GM12878 (cell line): ENCODE results near the gene PRR7. TPM values are rescaled to one million over a fixed set of nuclear protein-coding genes. Genes with fewer than 3 reads are reported as not detected.

Experiments used
- ATAC-seq: fragments of 200-7000 bp; cut with Tn5 transposase; 3 replicates; pipeline ENCODE4 v1.9.1; 2020; ENCODE audit warnings: mild to moderate bottlenecking, moderate library complexity
- BruUV-seq: library from RNA; stranded (reverse); fragments of 400-500 nt; replicated peaks from 2 replicates; lab custom pipeline; 2021; lab: Mats Ljungman, UMichigan
- CTCF ChIA-PET: fragments of 300-600 bp; sonication (Branson Sonifier 250); formaldehyde crosslinking; extraction: SDS; loops from one replicate; lab custom pipeline; 2021; ENCODE audit warnings: inconsistent platforms; lab: Yijun Ruan, JAX
- POLR2A ChIA-PET: fragments of 350-600 bp; formaldehyde crosslinking; extraction: SDS; loops from one replicate; lab custom pipeline; 2021; ENCODE audit warnings: inconsistent platforms; lab: Charles Lee
- RAD21 ChIA-PET: fragments of 300-600 bp; sonication (Branson Sonifier 250); formaldehyde crosslinking; loops from one replicate; lab custom pipeline; 2023; ENCODE audit warnings: antibody characterized with exemption; ENCODE audit not compliant: unreplicated experiment; lab: Charles Lee
- SMC1A ChIA-PET: fragments of 300-600 bp; sonication (Branson Sonifier 250); formaldehyde crosslinking; loops from one replicate; lab custom pipeline; 2023; ENCODE audit not compliant: unreplicated experiment, uncharacterized antibody; lab: Charles Lee
- DNase-seq: peaks from one replicate; pipeline ENCODE4 v3.0.0-alpha.2; 2011; ENCODE audit warnings: low read depth, low spot score
- FAIRE-seq: peaks from 3 replicates; lab custom pipeline; 2011; peaks lifted over from hg19 to GRCh38; lab: Jason Lieb, UNC
- H2AFZ ChIP-seq: 2 replicates; pipeline ENCODE4 v1.6.0; 2011; ENCODE audit warnings: low read depth, low read length, control low read depth; ENCODE audit not compliant: control insufficient read depth
- H3K27ac ChIP-seq: 2 replicates; pipeline ENCODE4 v1.5.1; 2011; ENCODE audit warnings: control low read depth; ENCODE audit not compliant: control insufficient read depth, insufficient read depth
- H3K27me3 ChIP-seq, 2 experiments: replicated peaks in 1 of 2; 2 replicates each; pipeline versions ENCODE4 v1.6.0 to v1.6.1; 2011; ENCODE audit warnings: low read length in 1 of 2; ENCODE audit not compliant: control insufficient read depth in 2 of 2, insufficient read depth in 2 of 2
- H3K36me3 ChIP-seq, 2 experiments: 2 replicates each; pipeline ENCODE4 v1.5.1; 2011; ENCODE audit warnings: low read length in 1 of 2; ENCODE audit not compliant: control insufficient read depth in 2 of 2, insufficient read depth in 2 of 2
- H3K4me1 ChIP-seq: 2 replicates; pipeline ENCODE4 v1.6.1; 2011; ENCODE audit warnings: mild to moderate bottlenecking, low read length, moderate library complexity, mixed read lengths; ENCODE audit not compliant: control insufficient read depth, insufficient read depth
- H3K4me2 ChIP-seq: 2 replicates; pipeline ENCODE4 v1.6.0; 2011; ENCODE audit warnings: control low read depth; ENCODE audit not compliant: control insufficient read depth, insufficient read depth
- H3K4me3 ChIP-seq: fragments of 200-600 bp; sonication (generic); 2 replicates; pipeline ENCODE4 v1.5.1; 2016
- H3K79me2 ChIP-seq: 2 replicates; pipeline ENCODE4 v1.6.0; 2011; ENCODE audit warnings: low read length; ENCODE audit not compliant: control insufficient read depth, insufficient read depth
- H3K9ac ChIP-seq: 2 replicates; pipeline ENCODE4 v1.8.0; 2011; ENCODE audit warnings: low read length, control low read depth, mixed read lengths; ENCODE audit not compliant: control insufficient read depth, insufficient read depth
- H3K9me3 ChIP-seq: replicated peaks from 3 replicates; pipeline ENCODE4 v1.5.1; 2011; ENCODE audit warnings: mild to moderate bottlenecking, low read length; ENCODE audit not compliant: control insufficient read depth, insufficient read depth
- H4K20me1 ChIP-seq: 2 replicates; pipeline ENCODE4 v1.6.0; 2011; ENCODE audit not compliant: control insufficient read depth, insufficient read depth
- ATF2 ChIP-seq: IDR thresholded peaks from 2 replicates; pipeline ENCODE4 v1.6.1; 2012; ENCODE audit warnings: low read length, inconsistent platforms
- CREB1 ChIP-seq: IDR thresholded peaks from 2 replicates; pipeline ENCODE4 v1.6.1; 2012; ENCODE audit warnings: low read depth, mild to moderate bottlenecking, inconsistent platforms
- E4F1 ChIP-seq: fragments of 450-650 bp; IDR thresholded peaks from 2 replicates; pipeline ENCODE4 v1.6.1; 2018; ENCODE audit warnings: borderline replicate concordance, mild to moderate bottlenecking; ENCODE audit not compliant: partially characterized antibody
- NKRF ChIP-seq: fragments of 450-650 bp; conservative IDR thresholded peaks from 2 replicates; pipeline ENCODE4 v1.6.1; 2017; ENCODE audit warnings: mild to moderate bottlenecking, moderate library complexity
- WGBS: methylation state at CpG from one replicate; pipeline ENCODE4 v1.1.6; 2016; ENCODE audit warnings: low lambda C conversion rate; ENCODE audit not compliant: insufficient replicate concordance, insufficient coverage; ENCODE audit errors: missing lambda C conversion rate; 5-methylcytosine and 5-hydroxymethylcytosine counted together
- in situ Hi-C: fragments of 300-500 bp; cut with MboI; formaldehyde crosslinking; loops from 9 replicates; pipeline ENCODE4 v1.14.3; 2018; ENCODE audit warnings: mixed read lengths
- intact Hi-C: fragments of 100-400 bp; cut with micrococcal nuclease; formaldehyde crosslinking; loops from one replicate; pipeline ENCODE4 v1.14.2; 2022; ENCODE audit not compliant: unreplicated experiment
- polyA plus RNA-seq, 11 experiments: library from polyadenylated mRNA; depleted of rRNA in 4 of 11; unstranded in 6 of 11; stranded (reverse) in 5 of 11; fragments of >200 nt; fragmentation: Nextera tagmentation in 4 of 11; fragmentation: Illumina TruSeq in 1 of 11; extraction: Ambion mirVana in 4 of 11; extraction: Trizol in 1 of 11; gene quantifications; 1 replicate in 1 of 11; 2 replicates in 10 of 11; pipeline versions ENCODE4 v1.2.1 to v1.2.3, GENCODE V29; 2011 to 2016; ENCODE audit warnings: inconsistent platforms in 2 of 11, missing spikeins in 2 of 11, low read depth in 1 of 11
- total RNA-seq, 4 experiments: library from RNA; depleted of rRNA in 3 of 4; stranded (reverse); fragments of >200 nt in 3 of 4; fragmentation: Illumina TruSeq in 1 of 4; extraction: Trizol in 1 of 4; gene quantifications; 2 replicates each; pipeline versions ENCODE4 v1.2.1 to v1.2.3, GENCODE V29; 2013 to 2021

PRR7 gene
- total and polyA plus RNA-seq, 10 of the 15 experiments (the other 5 are each of a cell fraction or from before 2014, with no cell fraction given): 0.09 to 18.8 (median 4.6) TPM; not detected in 2

- CTCF ChIA-PET: no interaction called here
- WGBS: 86% methylated on average over 10 of the region's 10 CpGs
- in situ Hi-C loops: no loop called here
Observed at GRCh38 chr5:177482359-177482795, 35.8 kb downstream of the PRR7 start.

More at GRCh38 chr5:177482359-177482795, 35.8 kb downstream of the PRR7 start:
- H3K79me2 ChIP-seq: no peaks in the 10 kb centered on the region
- DNase-seq (no peak), FAIRE-seq (no peak), ATAC-seq (no peak)
- H4K20me1 ChIP-seq: no peaks in the 10 kb centered on the region
- POLR2A ChIA-PET: no interaction called here
- no peak overlapping the region for H3K4me3 ChIP-seq
- SMC1A ChIA-PET: no interaction called here
- TF ChIP-seq CREB1: no peak
- TF ChIP-seq ATF2: no peak
- TF ChIP-seq E4F1: no peak
- TF ChIP-seq NKRF: no peak
- H3K27me3 ChIP-seq: no peaks in the 10 kb centered on the region
- no peaks in the 10 kb centered on the region; a peak in 2 of 4 replicates for H3K36me3 ChIP-seq
- RAD21 ChIA-PET: no interaction called here
- intact Hi-C loops: no loop called here
- H3K9ac ChIP-seq: no peak overlapping the region
- BruUV-seq: no TSS peak
- no peaks in the 10 kb centered on the region for H3K9me3 ChIP-seq
- H2AFZ ChIP-seq: no peak overlapping the region
- H3K4me1 ChIP-seq: peaks cover 12% of the 10 kb centered on the region
- H3K27ac ChIP-seq: no peak overlapping the region
- no peak overlapping the region for H3K4me2 ChIP-seq
